ENCODE results near the gene ART1. TPM values are rescaled to one million over a fixed set of nuclear protein-coding genes. Genes with fewer than 3 reads are reported as not detected.
A peak's percentile ranks its signal among the peaks of the same experiment; 100 is the strongest.

ART1 gene
- total RNA-seq, 4 donors from 2014 or later, result 23.2 to 94.9 (median 41.7) TPM

DNA sequence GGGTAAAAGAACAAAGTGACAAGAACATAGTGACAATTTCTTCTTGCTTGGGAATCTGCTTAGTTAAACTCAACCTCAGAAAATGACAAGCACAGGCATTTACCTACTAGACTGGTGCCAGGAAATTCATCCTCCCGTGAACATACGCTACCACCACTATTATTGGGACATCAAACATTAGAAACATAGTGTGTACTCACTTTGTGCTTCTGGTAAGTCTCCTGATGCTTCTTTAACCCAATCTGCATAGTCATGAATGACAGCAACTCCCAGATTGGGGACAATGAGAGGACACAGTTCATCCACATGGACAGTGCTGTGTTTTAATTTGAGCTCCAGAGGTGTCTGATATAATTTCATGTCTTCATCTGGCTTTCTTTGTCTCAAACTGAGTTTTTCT, 55.5 kb downstream of the ART1 start:
- no peaks in the 10 kb centered on the region for H3K9me3 ChIP-seq
- H3K36me3 ChIP-seq, result peaks cover 2 to 68% of the 10 kb centered on the region in 2 donors
- peak overlapping the region; percentile 68 to 88 (median 75) for H3K27ac ChIP-seq
- H3K27me3 ChIP-seq, result no peaks in the 10 kb centered on the region
- H3K4me1 ChIP-seq, result peaks cover 21 to 28% of the 10 kb centered on the region in 2 donors
- H3K4me3 ChIP-seq, result no peak overlapping the region
- DNase-seq (no peak), ATAC-seq (peak; percentile 63 to 82)
- in situ Hi-C loops (cut with MboI; ENCODE audit: low sequenced_read_pairs in 4 of 4) (no loop called here), intact Hi-C loops (cut with DNase I; ENCODE audit: low total_unique reads) (no loop called here)
- no peak for TF ChIP-seq POLR2A (IDR thresholded peaks at IDR 0.05)
- TF ChIP-seq, protein P1, sequence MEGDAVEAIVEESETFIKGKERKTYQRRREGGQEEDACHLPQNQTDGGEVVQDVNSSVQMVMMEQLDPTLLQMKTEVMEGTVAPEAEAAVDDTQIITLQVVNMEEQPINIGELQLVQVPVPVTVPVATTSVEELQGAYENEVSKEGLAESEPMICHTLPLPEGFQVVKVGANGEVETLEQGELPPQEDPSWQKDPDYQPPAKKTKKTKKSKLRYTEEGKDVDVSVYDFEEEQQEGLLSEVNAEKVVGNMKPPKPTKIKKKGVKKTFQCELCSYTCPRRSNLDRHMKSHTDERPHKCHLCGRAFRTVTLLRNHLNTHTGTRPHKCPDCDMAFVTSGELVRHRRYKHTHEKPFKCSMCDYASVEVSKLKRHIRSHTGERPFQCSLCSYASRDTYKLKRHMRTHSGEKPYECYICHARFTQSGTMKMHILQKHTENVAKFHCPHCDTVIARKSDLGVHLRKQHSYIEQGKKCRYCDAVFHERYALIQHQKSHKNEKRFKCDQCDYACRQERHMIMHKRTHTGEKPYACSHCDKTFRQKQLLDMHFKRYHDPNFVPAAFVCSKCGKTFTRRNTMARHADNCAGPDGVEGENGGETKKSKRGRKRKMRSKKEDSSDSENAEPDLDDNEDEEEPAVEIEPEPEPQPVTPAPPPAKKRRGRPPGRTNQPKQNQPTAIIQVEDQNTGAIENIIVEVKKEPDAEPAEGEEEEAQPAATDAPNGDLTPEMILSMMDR (IDR thresholded peaks at IDR 0.05 in 4 of 5, conservative IDR thresholded peaks at IDR 0.05 in 1 of 5), result no peak

DNA sequence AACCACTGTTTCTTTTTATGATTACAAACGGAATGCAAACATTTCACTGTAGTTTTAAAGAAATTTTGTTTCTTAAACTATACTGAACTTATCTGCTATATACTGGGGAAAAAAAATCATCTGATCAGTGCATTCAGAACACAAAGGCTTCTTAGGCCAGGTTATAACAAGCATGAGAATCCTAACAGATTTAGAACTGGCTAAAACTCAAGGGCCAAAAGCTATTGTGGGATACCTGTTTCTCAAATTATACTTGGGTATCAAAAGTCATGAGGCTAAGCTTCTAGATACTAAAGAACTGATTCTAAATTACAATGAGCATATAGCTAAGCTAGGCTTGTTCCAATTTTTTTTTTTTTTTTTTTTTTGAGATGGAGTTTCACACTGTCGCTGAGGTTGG, 56.0 kb downstream of the ART1 start:
- TF ChIP-seq, protein P1 (IDR thresholded peaks at IDR 0.05 in 4 of 5, conservative IDR thresholded peaks at IDR 0.05 in 1 of 5), result no peak
- no peak for TF ChIP-seq POLR2A (IDR thresholded peaks at IDR 0.05)
- Histone ChIP-seq H3K27ac (peak overlapping the region; percentile 68 to 88 (median 75)), H3K36me3 (peaks cover 2 to 68% of the 10 kb centered on the region in 2 donors), H3K4me1 (peaks cover 21 to 28% of the 10 kb centered on the region in 2 donors), H3K4me3 (no peak overlapping the region), H3K27me3 (no peaks in the 10 kb centered on the region), H3K9me3 (no peaks in the 10 kb centered on the region)
- in situ Hi-C loops (cut with MboI; ENCODE audit: low sequenced_read_pairs in 4 of 4) (no loop called here), intact Hi-C loops (cut with DNase I; ENCODE audit: low total_unique reads) (no loop called here)
- peak; percentile 69 to 88 for ATAC-seq
- no peak for DNase-seq

DNA sequence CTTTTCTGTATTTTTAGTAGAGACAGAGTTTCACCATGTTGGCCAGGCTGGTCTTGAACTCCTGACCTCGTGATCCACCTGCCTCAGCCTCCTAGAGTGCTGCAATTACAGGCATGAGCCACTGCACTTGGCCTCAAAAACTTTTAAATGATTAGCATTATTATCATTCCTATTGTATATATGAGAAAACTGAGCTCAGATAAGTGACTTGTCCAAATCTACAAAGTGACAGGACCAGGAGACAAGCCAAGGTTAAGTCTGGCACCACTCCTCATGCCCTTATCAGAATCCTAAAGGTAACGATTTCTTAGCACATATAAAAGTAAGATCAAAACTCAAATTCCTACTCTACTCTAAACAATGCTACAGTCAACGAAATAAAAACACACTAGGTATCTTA, 58.5 kb downstream of the ART1 start:
- Histone ChIP-seq H3K9me3 (no peaks in the 10 kb centered on the region), H3K36me3 (peaks cover 2 to 52% of the 10 kb centered on the region in 2 donors), H3K27me3 (no peaks in the 10 kb centered on the region), H3K27ac (peak overlapping the region; percentile 15 to 88 (median 33)), H3K4me1 (peaks cover 28 to 32% of the 10 kb centered on the region in 2 donors), H3K4me3 (no peak overlapping the region)
- ATAC-seq (no peak), DNase-seq (no peak)
- intact Hi-C loops (cut with DNase I; ENCODE audit: low total_unique reads) (no loop called here), in situ Hi-C loops (cut with MboI; ENCODE audit: low sequenced_read_pairs in 4 of 4) (no loop called here)
- TF ChIP-seq, protein P1 (IDR thresholded peaks at IDR 0.05 in 4 of 5, conservative IDR thresholded peaks at IDR 0.05 in 1 of 5), result no peak
- TF ChIP-seq POLR2A (IDR thresholded peaks at IDR 0.05), result no peak

DNA sequence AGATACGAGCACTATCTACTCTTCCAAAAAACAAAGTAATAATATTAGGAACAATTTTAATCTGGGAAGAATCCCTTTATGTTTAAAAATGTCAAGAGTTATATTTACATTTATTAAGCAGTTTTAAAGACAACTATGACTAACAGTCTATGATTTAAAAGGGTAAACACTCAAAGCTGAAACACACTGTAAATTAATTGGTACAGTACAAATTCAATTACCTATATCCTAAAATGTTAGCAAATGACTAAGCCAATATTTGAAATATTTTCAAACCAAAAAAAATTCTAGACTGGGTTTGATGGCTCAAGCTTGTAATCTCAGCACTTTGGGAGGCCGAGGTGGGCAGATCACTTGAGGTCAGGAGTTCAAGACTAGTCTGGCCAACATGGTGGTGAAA, 62.2 kb downstream of the ART1 start:
- Histone ChIP-seq H3K9me3 (no peaks in the 10 kb centered on the region), H3K27ac (peak overlapping the region; percentile 83 to 91 (median 86)), H3K36me3 (peaks cover 2 to 35% of the 10 kb centered on the region in 2 donors), H3K4me3 (no peak overlapping the region), H3K4me1 (peaks cover 27 to 29% of the 10 kb centered on the region in 2 donors), H3K27me3 (no peaks in the 10 kb centered on the region)
- ATAC-seq (no peak), DNase-seq (no peak)
- TF ChIP-seq POLR2A (IDR thresholded peaks at IDR 0.05), result no peak
- TF ChIP-seq, protein P1 (IDR thresholded peaks at IDR 0.05 in 4 of 5, conservative IDR thresholded peaks at IDR 0.05 in 1 of 5), result no peak
- in situ Hi-C loops (cut with MboI; ENCODE audit: low sequenced_read_pairs in 4 of 4) (no loop called here), intact Hi-C loops (cut with DNase I; ENCODE audit: low total_unique reads) (no loop called here)

DNA sequence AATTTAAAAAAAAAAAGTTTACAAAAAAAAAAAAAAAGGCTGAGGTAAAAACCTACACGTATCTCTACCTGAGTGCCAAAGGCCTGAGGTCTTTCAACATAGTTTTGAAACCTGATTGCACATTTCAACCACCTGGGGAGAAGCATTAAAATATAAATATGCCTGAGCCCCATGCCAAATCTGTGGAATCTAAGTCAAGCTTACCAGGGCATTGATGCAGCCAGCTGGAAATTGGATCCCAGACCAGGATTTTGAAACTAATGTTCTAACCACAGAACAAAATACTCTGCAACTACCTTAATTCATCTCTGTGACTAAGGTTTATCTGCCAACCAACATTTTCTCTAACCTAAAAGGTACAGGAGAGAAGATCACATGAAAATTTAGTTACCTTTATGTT, 65.0 kb downstream of the ART1 start:
- peak; percentile 94 to 96 for ATAC-seq

More for the DNA sequence above, 65.0 kb downstream of the ART1 start:
- intact Hi-C loops (cut with DNase I; ENCODE audit: low total_unique reads) (loop anchor here (2.0 kb wide), 1 partner anchor 65 kb away; the partner anchor contains the start of gene ART1), in situ Hi-C loops (cut with MboI; ENCODE audit: low sequenced_read_pairs in 4 of 4) (no loop called here)
- Histone ChIP-seq H3K4me3 (no peak overlapping the region), H3K9me3 (no peaks in the 10 kb centered on the region), H3K4me1 (peaks cover 52% of the 10 kb centered on the region in 2 donors), H3K27ac (peak overlapping the region; percentile 83 to 91 (median 86)), H3K27me3 (no peaks in the 10 kb centered on the region), H3K36me3 (peaks cover 0 to 16% of the 10 kb centered on the region in 2 donors)
- peak; percentile 81 to 85 for DNase-seq
- TF ChIP-seq, protein P1 (IDR thresholded peaks at IDR 0.05 in 4 of 5, conservative IDR thresholded peaks at IDR 0.05 in 1 of 5), result no peak
- TF ChIP-seq POLR2A (IDR thresholded peaks at IDR 0.05), result no peak

Measured in gastrocnemius medialis (tissue), 4 donors.